HG02852 (cell line): ENCODE measurements around the gene ADAMTSL1.
"Not testable (repeated sequence)": the region's sequence is repeated elsewhere in the genome, so short reads cannot be mapped to it uniquely, and the experiment has no call there.

ENCODE experiments used
- ATAC-seq: cut with Tn5 transposase; IDR thresholded peaks from one replicate; pipeline ENCODE4 v1.9.1; 2021; ENCODE audit warnings: mild to moderate bottlenecking, moderate library complexity; ENCODE audit not compliant: unreplicated experiment

ADAMTSL1 gene

DNA sequence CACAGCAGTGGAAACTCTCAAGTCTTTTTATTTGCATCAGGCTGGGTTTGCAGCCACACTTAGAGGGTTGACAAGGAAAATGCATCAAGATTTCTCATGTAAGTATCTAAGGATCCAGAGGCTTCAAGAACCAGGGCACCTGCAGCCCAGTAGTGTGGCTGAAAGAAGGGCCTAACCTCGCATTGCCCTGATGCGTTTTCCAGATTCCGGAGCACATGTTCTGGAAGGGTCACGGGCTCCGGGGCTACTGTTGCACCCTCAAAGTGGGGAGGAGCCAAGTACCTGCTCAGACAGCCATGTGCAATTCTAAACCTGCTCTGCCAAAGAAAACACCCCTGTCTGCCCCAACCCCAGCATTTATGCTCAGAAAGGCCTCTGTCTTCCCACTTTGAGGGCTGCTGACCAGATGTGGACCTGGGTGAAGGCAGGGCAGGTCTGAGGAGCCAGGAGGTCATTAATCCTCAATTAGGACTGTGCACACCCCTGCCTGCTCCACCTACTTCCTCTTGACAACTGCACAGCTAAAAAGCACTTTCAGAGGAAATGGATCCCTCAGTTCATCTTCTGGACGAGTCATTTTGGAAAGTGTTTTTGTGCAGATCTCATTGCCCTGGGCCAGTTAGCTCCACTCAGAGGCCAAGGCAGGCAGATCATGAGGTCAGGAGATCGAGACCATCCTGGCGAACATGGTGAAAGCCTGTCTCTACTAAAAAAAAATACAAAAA lies 448.4 kb downstream of the ADAMTSL1 start:
- ATAC-seq, result no peak

- ATAC-seq, result no peak
These were observed 449.2 kb downstream of the ADAMTSL1 start for GRCh38 chr9:18923167-18923566.

GRCh38 chr9:18923671-18924430 lies 449.9 kb downstream of the ADAMTSL1 start:
- ATAC-seq, result no peak

DNA sequence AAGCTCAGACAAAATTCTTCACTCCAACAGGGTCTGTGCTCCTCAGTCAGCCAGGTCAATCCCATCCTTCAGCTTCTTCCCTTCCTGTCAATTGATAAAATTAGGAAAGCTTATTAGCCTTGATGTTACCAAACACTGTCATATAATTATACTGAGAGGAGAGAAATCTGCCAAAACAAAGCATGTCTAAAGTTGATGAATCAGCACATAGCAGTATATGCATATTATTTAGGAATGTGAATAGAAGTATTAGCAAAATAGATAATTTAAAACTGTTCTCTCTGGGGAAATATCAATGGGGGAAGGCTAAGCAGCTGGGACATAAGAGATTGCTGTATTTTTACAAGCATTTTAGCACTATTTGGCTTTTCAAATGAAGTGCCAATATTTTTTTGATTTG lies 451.9 kb downstream of the ADAMTSL1 start:
- ATAC-seq, result no peak

DNA sequence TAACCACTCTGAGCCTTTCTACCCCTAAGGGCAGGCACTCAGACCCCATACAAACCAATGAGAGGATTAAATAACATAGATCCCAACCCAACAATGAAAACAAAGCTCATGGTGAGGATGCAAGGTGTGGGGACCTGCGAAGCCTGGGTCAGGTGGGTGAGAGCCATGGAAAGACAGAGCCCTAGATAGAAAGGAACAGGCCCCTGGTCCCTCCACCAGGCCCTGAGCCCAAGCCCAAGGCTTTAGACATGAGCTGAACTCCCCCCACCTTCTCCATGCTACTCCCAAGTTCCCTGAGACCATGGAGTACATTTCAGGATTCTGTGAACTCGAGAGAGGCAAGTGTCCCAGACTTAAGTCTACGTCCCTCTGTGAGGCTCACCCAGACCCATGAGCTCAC lies 452.6 kb downstream of the ADAMTSL1 start:
- ATAC-seq, result no peak

GRCh38 chr9:18928711-18929110 lies 454.8 kb downstream of the ADAMTSL1 start:
- ATAC-seq, result no peak

DNA sequence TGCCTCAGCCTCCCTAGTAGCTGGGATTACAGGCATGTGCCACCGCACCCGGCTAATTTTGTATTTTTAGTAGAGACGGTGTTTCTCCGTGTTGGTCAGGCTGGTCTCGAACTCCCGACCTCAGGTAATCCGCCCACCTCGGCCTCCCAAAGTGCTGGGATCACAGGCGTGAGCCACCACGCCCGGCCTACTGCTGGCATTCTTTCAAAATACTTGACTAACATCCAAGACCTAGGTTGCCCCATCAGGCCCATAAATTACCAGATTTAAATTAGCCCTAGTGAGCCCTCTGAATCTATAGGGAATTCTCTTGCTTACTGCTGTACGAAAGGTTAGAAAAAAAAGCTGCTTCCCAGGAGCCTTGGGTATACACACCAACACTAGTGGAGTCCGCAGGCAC lies 456.7 kb downstream of the ADAMTSL1 start:
- not testable (repeated sequence) for ATAC-seq

DNA sequence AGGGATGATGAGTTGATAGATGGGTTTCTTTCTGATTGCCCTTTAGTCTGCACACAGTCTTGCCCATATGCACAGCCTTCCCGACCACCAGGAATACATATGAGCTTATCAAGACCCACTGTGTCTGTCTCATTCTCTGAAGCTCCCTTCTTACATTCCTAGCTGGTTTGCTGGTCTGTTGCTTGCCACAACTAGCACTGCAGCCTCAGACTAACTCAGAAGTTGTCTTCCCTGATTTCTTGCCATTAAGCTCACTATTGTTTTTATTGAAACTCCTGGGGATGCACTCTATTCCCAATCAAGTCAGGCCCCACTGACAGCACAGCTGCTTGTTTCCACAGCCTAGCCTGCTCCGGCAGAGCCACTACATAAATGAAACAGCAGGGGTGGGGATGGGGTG lies 461.6 kb downstream of the ADAMTSL1 start:
- ATAC-seq, result no peak

GRCh38 chr9:18936094-18936871 lies 462.3 kb downstream of the ADAMTSL1 start:
- ATAC-seq, result no peak

- ATAC-seq, result no peak
These were observed 466.0 kb downstream of the ADAMTSL1 start for GRCh38 chr9:18939943-18940342.

DNA sequence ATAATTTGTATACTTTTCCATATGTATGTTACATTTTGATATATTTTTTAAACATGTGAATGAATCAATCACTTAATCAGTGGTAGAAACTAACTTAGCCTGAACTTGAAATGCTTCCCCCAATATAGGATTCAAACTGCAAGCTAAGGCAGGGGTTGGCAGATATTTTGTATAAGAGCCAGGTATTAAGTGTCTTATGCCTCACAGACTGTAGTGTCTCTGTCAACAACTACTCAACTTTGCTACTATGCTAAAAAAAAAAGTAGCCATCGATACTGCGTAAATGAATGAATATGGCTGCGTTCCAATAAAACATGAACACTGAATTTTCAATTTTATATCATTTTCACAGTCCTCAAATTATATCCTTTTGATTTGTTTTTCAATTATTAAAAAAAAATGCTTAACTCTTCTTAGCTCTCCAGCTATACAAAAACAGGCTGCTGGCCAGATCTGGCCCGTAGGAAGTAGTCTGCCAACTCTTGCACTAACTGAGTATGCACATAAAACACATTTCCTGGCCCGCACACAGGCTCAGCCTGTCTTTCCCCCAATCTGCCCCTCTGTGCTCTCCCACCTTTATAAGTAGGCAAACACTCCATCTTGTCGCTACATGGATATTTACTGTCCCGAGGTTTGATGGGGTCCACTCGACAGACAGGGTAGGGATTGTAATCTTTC lies 467.2 kb downstream of the ADAMTSL1 start:
- ATAC-seq, result no peak

DNA sequence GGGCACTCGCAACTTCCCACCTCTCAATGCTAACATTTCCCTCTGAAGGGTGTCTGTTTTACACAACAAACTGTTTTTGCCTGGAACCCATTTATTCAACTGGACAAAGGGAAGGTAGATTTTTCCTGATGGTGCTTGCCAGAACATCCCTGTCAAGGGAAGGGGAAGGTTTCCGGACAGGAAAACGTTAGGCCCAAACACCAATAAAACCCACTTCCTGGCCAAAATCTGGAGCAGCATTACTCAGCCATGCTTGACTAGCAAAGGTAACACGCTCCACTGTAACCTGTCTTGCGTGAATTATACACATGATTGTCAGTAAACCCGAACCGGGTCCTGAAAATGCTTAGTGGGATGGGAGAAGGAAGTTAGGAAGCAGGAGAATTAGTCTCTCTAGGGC lies 468.8 kb downstream of the ADAMTSL1 start:
- no peak for ATAC-seq

- ATAC-seq, result no peak
These were observed 474.0 kb downstream of the ADAMTSL1 start for GRCh38 chr9:18947892-18948339.

DNA sequence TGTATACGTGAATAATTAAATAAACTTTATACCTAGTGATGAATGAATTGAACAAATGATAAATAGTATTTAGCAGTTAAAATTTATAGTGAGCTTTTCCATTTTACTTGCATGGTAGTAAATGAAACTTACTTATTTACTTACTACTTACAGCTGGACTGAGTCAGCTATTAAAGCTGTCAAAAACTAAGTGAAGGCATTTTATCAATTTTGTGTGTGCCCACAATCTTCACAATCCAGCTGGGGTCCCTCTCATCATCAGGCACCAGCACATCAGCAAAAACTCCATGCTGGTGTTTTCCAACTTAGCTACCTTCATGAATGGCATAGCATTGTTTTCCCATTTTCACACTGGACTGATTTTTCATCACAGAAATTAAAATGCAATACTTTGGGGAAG lies 478.0 kb downstream of the ADAMTSL1 start:
- ATAC-seq, result no peak

GRCh38 chr9:18955626-18956025 lies 481.7 kb downstream of the ADAMTSL1 start:
- ATAC-seq, result no peak
